Fibroblast of skin of left biceps (primary cell): ENCODE measurements around the gene PTPRR.

Experiments used
- DNase-seq, 2 experiments: peaks; one replicate each; pipeline ENCODE4 v3.0.0-alpha.2; 2013; ENCODE audit warnings: low read depth in 2 of 2

PTPRR gene

DNA sequence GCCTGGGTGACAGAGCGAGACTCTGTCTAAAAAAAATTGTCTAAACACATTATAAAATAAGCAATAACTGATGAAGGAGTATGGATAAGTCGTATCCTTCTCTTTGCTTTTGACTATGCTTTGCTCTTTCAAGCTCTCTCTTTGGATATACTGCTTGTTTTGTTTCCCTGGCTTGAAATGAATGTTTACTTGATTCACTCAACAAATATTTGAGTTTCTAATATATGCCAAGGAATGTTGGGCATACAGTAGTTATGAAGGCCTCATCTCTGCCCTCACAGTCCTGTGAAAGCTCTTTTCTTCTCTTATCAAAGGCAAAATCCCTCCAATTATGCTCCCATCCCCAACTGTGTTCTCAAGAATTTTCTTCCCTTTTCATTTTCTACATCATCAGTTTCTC lies 123.5 kb downstream of the PTPRR start:
- no peak for DNase-seq

DNA sequence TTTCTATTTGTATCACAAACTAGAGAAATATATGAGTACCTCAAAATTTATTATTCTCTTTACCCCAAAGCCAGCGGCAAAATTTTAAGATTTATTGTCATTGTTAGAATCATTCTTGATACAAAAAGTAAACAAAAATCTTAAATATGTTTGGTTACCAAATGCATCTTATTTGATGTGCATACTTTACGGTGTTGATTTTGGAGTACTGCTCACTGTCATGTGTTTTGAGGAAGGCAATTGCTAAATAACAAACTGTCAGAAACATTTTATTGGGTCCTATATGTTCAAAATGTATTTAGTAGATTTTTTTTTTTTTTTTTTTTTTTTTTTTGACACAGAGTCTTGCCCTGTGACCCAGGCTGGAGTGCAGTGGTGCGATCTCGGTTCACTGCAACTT lies 124.9 kb downstream of the PTPRR start:
- DNase-seq, result no peak

DNA sequence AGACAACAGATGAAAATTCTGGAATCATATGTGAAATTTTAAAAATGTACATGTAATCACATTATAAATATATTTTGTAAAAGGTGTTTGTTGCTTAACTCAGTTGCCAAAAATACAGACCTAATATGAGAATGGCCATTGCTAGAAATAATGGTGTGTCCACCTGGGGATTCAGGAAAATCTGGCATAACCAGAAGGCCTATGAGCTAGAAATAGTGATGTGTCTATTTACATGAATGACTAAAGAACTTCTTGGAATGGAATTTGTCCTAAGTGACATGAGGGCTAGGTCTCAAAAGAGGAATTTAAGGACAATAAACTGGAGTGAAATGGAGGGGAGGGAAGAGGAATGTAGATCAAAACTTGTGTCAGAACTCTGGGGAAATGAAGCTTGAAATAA lies 126.4 kb downstream of the PTPRR start:
- DNase-seq, result no peak

DNA sequence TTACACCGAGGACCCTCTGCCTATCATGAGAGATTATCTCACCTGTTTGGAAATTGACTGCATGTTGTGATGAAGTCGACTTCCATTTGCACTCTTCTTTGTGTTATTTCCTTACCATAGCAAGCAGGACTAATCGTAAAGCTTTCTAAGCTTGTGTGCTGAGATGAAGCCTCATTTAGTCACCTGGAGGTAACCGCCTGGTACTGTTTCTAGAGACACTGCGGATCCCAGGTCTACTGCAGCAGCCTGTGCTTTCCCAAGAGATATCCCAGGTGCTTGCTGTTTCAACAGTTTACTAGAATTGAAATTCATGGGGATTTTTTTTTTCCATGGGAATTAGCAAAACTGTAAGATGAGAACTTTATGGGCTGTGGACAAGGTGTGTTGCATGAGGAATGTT lies 131.8 kb downstream of the PTPRR start:
- DNase-seq, result no peak

DNA sequence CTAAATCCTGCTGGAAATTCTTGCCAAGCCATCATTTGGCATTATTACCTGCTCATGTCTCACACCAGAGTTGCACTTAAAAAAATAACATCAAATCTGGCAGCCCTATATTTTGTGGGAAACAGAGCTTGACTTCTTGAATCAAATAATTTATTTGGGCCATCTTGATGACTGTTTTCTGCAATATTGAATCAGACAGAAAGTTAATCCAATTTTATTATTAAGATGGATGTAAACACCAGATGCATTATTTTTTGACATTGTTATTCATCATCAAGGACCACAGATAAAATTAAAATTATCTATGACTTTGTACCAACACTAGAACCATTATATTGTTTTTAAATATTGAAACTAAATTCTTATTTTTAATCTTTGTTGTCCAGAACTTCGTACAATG lies 132.9 kb downstream of the PTPRR start:
- no peak for DNase-seq

DNA sequence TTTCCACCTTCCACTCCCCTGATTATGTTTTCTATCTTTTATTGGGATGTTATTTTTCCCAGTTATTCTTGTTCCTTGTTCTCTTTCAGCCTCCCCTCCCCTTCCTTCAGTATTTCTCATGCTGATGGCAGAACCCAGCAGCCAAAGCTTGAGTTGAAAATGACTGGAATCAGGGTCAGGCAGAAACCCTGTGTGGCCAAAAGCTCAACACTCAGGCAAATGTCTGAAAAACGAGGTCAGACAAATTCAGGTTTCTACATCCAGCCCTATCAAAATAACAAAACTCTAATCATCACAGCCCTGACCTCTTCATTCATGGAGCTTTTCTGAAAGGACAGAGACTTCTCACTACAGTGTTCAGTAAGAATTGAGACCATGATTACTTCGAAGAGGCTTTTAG lies 134.6 kb downstream of the PTPRR start:
- no peak for DNase-seq

DNA sequence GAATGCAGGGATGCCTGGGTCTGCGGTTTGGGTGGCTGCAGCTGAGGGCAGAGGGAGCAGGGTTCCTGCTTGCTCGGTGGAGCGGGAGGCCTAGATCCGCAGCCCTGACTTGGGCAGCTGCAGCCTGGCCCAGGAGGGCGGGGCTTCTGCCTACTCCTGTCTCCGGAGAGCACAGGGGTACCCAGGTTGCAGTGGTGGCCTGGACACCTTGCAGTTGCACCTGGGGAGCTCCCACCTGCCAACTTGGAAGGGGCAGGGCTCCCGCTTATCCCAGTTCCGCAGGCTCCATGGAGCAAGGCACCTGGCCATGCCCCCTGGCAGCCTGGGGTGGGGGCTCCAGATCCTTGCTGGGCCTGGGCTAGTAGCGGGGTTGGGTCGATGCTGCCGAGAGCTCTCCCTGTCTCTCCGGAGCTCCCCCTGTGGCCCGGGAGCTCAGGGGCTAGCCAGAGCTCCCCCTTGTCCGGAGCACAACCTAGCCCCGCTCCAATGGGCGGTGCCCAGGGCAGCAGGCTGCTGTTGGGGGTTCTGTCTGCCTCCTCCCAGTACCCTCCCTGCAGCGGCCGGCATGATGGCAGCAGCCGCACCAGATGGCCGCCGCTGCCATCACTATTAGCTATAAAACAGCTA lies 136.4 kb downstream of the PTPRR start:
- DNase-seq, result no peak

DNA sequence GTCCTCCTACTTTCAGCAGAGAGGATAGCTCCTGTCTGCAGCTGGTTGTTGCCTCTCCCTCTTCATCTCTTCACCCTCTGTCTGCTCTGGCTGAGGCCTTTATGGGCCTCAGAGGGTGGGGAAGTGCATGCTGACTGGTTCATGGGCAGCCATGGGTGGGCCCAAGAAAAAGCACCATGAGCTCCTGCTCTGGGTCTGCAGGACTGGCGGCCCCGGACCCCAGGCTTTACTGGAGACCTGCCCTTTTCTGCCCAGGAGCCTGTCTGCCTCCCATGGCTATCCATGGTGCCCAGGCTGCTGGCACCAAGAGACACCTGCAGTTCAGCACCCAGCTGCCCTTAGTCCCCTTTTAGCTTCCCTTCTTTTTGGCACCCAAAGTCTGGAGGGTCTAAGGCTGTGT lies 137.1 kb downstream of the PTPRR start:
- DNase-seq, result no peak

DNA sequence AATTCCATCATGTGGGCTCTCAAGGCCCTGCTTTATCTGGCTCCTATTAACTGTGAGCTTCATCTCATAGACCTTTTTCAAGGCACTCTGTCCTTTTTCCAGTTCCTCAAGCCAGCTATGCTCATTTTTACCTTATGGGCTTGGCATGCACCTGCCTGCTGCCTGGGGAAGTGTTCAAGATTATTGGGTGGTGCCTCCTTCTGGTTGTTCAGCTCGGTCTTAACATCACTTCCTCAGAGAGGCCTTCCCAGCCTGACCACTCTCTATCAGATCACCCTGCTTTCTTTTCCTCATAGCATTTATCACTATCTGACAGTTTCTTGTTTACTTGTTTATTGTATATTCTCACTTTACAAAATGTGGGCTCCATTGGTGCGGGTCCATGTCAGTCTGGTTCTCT lies 141.3 kb downstream of the PTPRR start:
- no peak for DNase-seq

DNA sequence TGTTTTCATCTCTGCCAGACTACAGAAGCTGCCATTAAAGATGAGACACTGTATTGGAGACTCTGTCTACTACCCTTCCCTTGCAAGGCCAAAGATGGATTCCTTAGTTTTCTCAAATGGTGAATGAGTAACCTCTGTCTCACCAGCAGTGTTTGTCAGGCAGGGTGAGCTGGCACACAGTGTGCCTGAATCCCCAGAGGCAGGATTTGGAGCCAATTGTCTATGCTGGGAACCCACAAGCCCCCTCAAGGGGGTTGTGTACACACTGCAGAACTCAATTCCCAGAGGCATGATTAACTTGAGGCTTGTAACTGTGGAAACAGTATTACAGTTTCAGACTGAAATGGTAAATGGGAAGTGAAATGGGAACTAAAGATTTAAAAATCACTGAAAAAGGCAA lies 146.5 kb downstream of the PTPRR start:
- DNase-seq, result peak in 1 of 2 experiments; percentile 12

DNA sequence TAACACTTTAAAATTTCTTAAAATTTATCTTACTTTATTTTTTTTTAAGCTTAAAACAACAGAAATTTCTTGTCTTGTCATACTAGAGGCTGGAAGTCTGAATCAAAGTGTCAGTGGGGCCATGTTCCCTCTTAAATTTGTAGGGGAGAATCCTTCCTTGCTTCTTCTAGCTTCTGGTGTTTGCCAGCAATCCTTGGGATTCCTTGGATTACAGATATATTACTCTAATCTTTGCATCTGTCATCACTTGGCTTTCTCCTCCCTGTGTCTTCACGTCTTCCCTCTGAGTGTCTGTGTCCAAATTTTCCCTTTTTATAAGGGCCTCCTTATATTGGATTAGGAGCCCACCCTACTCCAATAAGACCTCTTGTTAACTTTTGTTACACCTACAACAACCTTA lies 147.7 kb downstream of the PTPRR start:
- DNase-seq, result no peak

DNA sequence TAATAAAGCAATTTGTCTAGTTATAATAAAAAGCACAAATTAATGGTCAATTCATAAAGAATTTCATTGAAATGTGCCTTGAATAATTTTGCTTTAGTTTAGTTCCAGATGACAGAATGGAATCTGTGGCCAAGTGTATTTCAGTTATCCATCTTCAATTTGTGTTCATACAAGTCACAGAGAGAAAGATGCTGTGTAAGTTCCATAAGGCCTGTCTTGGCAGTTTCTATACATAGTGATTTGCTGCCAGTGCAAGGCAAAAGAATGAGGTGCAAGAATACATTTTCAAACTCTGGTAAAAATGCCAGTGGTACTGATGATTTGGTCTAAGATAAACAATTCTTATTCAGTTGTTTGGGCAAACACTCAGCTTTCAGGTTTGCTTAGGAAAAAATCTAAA lies 149.0 kb downstream of the PTPRR start:
- no peak for DNase-seq

DNA sequence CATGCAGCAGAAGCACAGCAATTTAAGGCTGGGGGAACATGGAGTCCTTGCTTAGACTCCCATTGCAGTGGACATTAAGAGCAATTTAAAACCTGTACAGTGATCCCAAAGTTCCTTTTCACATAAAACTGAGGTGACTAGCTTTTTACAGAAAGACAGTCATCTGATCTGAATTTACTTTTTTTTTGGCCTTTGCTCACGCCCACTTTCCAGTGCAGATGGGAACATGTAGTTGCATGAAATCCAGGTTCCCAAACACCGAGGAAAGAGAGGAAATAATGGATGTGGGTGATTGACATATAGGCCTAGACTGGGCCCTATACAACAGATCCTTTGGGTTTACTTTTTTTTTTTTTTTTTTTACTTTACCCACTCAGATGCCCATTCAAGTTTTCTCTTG lies 156.9 kb downstream of the PTPRR start:
- no peak for DNase-seq

DNA sequence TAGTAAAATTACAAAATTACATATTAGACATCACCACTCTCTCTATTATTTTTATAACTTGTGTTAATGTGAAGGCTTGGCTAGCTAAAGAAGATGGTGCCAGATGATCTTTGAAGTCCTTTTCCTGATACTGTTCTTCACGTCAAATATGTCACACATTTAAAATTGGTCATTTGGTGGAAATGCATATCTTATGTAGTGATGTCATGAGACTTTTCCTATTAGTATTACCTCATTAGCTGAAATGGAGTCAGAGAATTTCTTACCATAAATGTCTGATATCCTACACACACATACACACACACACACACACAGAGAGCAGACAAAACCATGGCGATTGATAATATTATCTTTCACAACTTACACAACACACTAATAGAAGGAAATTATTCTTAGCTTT lies 158.5 kb downstream of the PTPRR start:
- DNase-seq, result no peak

DNA sequence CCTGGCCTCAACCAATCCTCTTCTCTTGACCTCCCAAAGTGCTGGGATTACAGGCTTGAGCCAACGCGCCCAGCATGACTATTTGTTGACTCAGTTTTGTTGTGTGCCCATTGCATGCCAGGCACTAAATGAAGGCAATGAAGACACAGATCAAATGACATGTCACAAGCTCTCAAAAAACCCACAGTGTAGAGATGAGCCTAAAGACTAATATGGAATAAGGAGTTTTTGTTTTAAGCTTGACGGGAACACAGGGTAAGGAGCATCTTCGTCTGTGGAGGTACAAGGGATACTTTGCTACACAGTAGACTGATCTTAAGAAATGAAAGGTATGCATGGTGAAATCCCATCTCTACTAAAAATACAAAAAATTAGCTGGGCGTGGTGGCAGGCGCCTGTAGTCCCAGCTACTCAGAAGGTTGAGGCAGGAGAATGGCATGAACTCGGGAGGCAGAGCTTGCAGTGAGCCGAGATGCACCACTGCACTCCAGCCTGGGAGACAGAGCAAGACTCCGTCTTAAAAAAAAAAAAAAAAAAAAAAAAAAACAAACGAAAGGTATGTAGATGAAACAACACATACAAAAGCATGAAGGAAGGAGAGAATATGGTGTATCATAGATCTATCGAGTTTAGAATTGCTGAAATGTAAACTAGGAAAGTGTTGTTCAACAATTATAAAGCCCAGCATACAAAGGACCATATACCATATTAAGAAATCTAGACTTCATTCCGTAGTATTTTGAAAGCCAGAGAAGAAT lies 161.2 kb downstream of the PTPRR start:
- DNase-seq, result no peak

DNA sequence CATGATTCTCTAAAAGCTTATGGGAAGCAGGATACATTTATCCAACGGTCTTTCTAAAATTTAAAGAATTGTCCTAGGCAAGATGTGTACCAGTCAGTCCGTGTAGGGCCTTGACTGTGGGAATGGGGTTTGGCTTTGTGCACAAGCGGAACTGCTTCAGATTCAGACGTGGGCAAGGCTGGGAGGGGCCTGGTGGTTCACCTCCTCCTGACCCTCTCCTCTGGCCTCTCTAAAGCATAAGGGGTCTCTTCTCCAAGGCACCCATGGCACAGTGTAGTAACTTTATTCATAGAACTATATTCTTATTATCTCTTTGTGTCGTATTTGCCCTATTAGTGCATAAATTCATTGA lies 162.1 kb downstream of the PTPRR start:
- DNase-seq, result no peak

DNA sequence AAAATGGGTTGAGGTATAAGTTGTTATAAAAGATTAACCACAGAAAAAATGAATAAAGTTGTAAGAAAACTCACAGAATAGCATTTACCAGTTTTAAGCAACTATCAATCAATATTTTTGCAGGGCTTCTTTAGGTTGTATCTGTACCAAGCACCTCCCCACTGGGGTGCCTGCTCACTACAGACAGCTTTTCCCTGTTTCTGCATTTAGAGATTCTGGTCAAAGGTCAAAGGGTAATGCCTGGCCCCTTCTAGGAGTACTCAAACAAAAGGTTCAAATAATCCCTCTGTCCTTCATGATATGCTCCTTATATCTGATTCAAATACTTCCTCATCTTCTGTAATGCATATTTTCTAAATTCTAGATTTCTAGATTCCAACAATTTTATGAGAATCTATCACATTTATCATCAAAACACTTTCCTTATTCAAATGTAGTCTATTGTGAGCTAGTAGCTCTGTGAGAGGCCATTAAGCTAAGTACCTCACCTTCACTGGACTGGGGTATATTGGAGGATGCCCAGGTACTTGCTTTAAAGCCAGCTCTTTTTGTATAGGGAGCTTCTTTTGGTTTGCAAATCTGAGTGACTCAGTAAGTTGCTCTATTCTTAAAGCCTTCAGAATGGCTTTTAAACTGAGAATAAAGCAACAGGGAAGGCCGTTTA lies 162.6 kb downstream of the PTPRR start:
- no peak for DNase-seq

DNA sequence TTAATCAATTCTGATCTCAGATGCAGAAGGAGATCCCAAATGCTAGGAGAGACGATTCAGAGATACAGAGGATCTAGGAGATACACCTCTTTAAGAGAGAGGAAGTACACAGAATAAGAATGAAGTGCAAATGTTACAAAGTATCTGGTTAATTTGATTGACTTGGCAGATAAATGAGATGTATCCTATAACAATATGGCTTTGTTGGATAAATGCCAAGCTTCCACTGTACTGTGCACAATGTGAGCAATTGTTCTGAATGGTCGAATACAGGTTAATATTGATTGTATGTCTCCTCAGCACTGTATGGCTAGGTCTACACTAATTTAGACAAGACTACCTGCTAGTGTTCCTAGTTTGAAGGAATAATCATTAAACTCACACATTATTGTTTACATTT lies 163.7 kb downstream of the PTPRR start:
- no peak for DNase-seq

DNA sequence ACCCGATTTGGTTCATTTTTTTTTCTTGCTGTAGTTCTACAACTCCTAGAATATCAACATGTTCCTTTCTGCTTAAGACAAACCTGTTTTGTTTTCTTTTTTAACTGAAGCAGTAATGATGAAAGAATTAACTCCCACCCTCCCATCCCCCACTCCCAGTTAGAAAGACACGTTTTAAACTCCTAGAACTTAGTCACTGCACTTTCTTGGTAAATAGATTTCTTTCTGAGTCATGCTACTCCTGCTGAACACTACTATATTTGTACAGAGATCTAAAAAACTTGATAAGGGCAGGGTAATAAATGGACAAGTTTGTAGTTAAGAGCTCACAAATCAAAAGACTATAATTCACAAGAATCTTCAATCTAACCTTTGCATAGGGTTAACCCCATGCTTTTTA lies 164.4 kb downstream of the PTPRR start:
- peak in 1 of 2 experiments; percentile 15 for DNase-seq

DNA sequence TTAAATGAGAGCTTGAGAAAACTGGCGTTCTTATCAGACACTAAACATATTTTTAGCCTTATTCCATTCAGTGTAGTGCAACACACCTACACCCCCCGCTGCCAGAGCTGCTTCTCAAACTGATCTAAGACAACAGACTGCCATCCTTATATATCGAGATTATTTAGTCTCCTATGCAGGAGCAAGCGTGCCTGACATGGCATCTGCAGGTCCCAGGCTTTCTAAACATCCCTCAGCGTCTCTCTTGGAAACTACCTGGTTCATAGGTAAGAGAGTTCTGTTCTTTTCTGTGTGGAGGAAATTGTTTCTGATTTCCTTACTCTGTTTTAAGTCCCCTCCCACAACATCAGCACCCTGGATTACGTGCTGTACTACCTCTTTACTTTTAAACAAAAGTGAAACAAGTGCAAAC lies 166.2 kb downstream of the PTPRR start:
- no peak for DNase-seq

DNA sequence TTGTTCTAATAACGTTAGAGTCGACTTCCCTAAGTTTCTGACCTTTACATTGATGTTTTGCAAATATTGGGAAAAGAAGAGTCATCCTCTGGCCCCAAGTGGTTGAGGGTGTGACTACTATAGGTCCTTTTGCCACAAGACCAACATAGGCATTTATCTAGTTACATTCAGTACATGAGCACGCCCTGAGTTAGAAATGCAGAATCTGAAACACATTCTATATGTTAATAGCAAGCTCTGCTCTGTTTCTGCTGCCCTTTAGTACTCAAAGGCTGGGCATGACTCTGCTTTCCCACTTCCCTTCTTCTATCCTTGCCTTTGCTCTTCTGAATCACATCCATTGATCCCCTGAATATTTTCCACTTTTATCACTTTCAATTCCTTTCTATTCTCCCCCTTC lies 168.2 kb downstream of the PTPRR start:
- no peak for DNase-seq

DNA sequence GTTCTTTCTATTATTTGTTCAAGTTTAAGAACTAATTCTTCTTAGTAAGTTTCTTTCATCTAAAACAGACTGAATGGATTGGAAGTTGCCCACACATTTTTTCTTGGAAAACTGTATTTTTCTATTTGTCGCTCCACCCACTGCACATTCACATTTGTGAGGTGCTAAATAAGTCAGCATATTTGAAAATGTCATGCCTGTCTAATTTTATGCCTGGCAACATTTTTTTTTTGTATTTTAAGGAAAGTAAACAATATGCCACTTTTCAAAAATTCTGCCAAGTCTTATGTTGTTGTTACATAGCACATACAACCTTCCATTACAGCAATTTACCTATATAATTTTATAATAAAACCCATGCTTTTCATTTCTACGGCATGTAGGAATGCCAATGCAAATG lies 170.6 kb downstream of the PTPRR start:
- DNase-seq, result no peak

DNA sequence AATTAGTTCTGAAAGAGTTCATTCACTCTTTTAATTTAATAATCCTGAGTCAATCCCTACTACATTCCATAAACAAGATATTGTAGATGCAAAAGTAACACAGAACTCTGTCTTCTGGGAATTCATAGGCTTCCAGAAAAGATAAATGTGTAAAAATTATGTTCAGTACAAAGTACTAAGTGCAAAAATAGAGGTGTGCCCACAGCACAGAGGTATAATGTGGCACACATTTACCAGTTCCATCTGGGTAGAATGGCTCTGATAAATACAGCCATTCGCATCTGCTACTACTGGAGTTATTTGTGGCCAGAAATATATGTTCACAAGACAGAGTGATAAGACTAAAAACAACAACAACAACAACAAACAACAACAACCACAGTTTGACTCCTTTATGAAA lies 171.7 kb downstream of the PTPRR start:
- no peak for DNase-seq
